Right lobe of liver (tissue), 6 donors: ENCODE data around the gene COL5A1. TPM values are rescaled to one million over a fixed set of nuclear protein-coding genes. Genes with fewer than 3 reads are reported as not detected.

Experiments used
- ATAC-seq, 4 donors: fragments of 200-7000 bp; cut with Tn5 transposase; one replicate each; pipeline ENCODE4 v1.9.1; 2020; ENCODE audit warnings: mild to moderate bottlenecking in 4 of 4, moderate library complexity in 4 of 4
- DNase-seq, 3 donors: peaks; one replicate each; pipeline ENCODE4 v3.0.0-alpha.2; 2020
- H3K27ac ChIP-seq, 3 donors: fragments of 200-600 bp; one replicate each; pipeline ENCODE4 v1.8.0; 2022
- H3K27me3 ChIP-seq, 2 donors: fragments of 200-600 bp; one replicate each; pipeline ENCODE4 v1.8.0; 2022
- H3K36me3 ChIP-seq, 4 donors: fragments of 200-600 bp; sonication (generic) in 1 of 4; one replicate each; pipeline versions ENCODE4 v1.5.1 to v1.8.0; 2017 to 2022; ENCODE audit warnings: control low read depth in 1 of 4
- H3K4me1 ChIP-seq, 4 donors: fragments of 200-600 bp; sonication (generic) in 1 of 4; one replicate each; pipeline versions ENCODE4 v1.5.1 to v1.8.0; 2017 to 2022; ENCODE audit warnings: control low read depth in 1 of 4
- H3K4me3 ChIP-seq, 3 donors: fragments of 200-600 bp; one replicate each; pipeline ENCODE4 v1.8.0; 2022
- H3K9me3 ChIP-seq, 4 donors: fragments of 200-600 bp; sonication (generic) in 1 of 4; one replicate each; pipeline versions ENCODE4 v1.5.1 to v1.8.0; 2017 to 2022; ENCODE audit warnings: control low read depth in 1 of 4
- CTCF ChIP-seq, 4 donors: fragments of 200-600 bp in 3 of 4; fragments of 450-650 bp in 1 of 4; IDR thresholded peaks; one replicate each; pipeline versions ENCODE4 v1.5.1 to v1.8.0; 2016 to 2022; ENCODE audit warnings: antibody characterized with exemption in 4 of 4, mild to moderate bottlenecking in 2 of 4
- POLR2A ChIP-seq: fragments of 450-650 bp; IDR thresholded peaks from one replicate; pipeline ENCODE4 v1.6.1; 2017; ENCODE audit warnings: antibody characterized with exemption, mild to moderate bottlenecking
- WGBS: methylation state at CpG from one replicate; pipeline ENCODE4 v1.1.6; 2018; ENCODE audit warnings: low coverage, low lambda C conversion rate; ENCODE audit not compliant: insufficient coverage; ENCODE audit errors: missing lambda C conversion rate; 5-methylcytosine and 5-hydroxymethylcytosine counted together
- intact Hi-C, 2 donors: fragments of 100-400 bp; cut with DNase I; formaldehyde crosslinking; loops; one replicate each; pipeline versions ENCODE4 v1.11.2 to v1.14.1; 2022
- total RNA-seq, 6 experiments: library from RNA; depleted of rRNA in 2 of 6; stranded (reverse); fragments of >200 nt in 2 of 6; fragmentation: NEBNext Ultra II Directional in 3 of 6; extraction: Animal tissue kit (Norgen Biotek cat#: 25700) in 3 of 6; gene quantifications; one replicate each; pipeline versions ENCODE4 v1.1.0 to v1.2.4, GENCODE V29; 2016 to 2023
- donor health status: DM: no; HTN: yes; CAD: no.
- donor health status: DM: no; HTN: no; CAD: no.
- donor health status: DM: no; HTN: no; CAD: no.
- donor health status: DM: no; HTN: yes; CAD: no.
- donor health status: DM: no; HTN: yes; CAD: no.

COL5A1 gene
- total RNA-seq, 6 experiments from 2014 or later = 1.5 to 17.0 (median 7.7) TPM

- ATAC-seq (no peak), DNase-seq (peak in 1 of 3 donors; percentile 36)
- intact Hi-C loops = no loop called here
- no peak overlapping the region for H3K27ac ChIP-seq
- H3K36me3 ChIP-seq = no peaks in the 10 kb centered on the region
- no peak for TF ChIP-seq POLR2A
- TF ChIP-seq CTCF (IDR thresholded peaks at IDR 0.05) = no peak
- WGBS = 78% methylated on average over 10 of the region's 14 CpGs
- H3K4me1 ChIP-seq = no peaks in the 10 kb centered on the region
- H3K4me3 ChIP-seq = no peak overlapping the region
- H3K27me3 ChIP-seq = no peaks in the 10 kb centered on the region
- no peaks in the 10 kb centered on the region for H3K9me3 ChIP-seq
Observed at GRCh38 chr9:134624137-134624591, 17.4 kb upstream of the COL5A1 start.

GRCh38 chr9:134624621-134625181 lies 16.9 kb upstream of the COL5A1 start:
- Histone ChIP-seq H3K36me3 (no peaks in the 10 kb centered on the region), H3K4me3 (no peak overlapping the region), H3K4me1 (no peaks in the 10 kb centered on the region), H3K27ac (no peak overlapping the region), H3K9me3 (no peaks in the 10 kb centered on the region), H3K27me3 (no peaks in the 10 kb centered on the region)
- TF ChIP-seq POLR2A = no peak
- no peak for TF ChIP-seq CTCF (IDR thresholded peaks at IDR 0.05)
- ATAC-seq (no peak), DNase-seq (peak in 1 of 3 donors; percentile 23)
- WGBS = no CpG with 5 or more reads among the region's 7 CpGs
- intact Hi-C loops = no loop called here

GRCh38 chr9:134625361-134626068 lies 16.1 kb upstream of the COL5A1 start:
- Histone ChIP-seq H3K36me3 (no peaks in the 10 kb centered on the region), H3K4me3 (no peak overlapping the region), H3K27ac (no peak overlapping the region), H3K4me1 (no peaks in the 10 kb centered on the region), H3K27me3 (no peaks in the 10 kb centered on the region), H3K9me3 (no peaks in the 10 kb centered on the region)
- intact Hi-C loops = no loop called here
- peak in 2 of 3 donors; percentile 5 to 33 for DNase-seq
- no peak for ATAC-seq
- WGBS = 56% methylated on average over 20 of the region's 22 CpGs
- TF ChIP-seq POLR2A (no peak), CTCF (IDR thresholded peaks at IDR 0.05) (no peak)

GRCh38 chr9:134626069-134626423 lies 15.6 kb upstream of the COL5A1 start:
- ATAC-seq (no peak), DNase-seq (peak in 1 of 3 donors; percentile 39)
- H3K4me3 ChIP-seq = no peak overlapping the region
- no peaks in the 10 kb centered on the region for H3K36me3 ChIP-seq
- no peaks in the 10 kb centered on the region for H3K9me3 ChIP-seq
- H3K27me3 ChIP-seq = no peaks in the 10 kb centered on the region
- H3K4me1 ChIP-seq = no peaks in the 10 kb centered on the region
- no peak for TF ChIP-seq POLR2A
- no peak for TF ChIP-seq CTCF (IDR thresholded peaks at IDR 0.05)
- intact Hi-C loops = no loop called here
- no peak overlapping the region for H3K27ac ChIP-seq
- WGBS = 47% methylated on average over 4 of the region's 7 CpGs
